Esophagus muscularis mucosa (tissue), 4 donors: Measurements from ENCODE around the gene TYSND1. TPM values are rescaled to one million over a fixed set of nuclear protein-coding genes. Genes with fewer than 3 reads are reported as not detected.

Experiments
- DNase-seq: peaks from one replicate; pipeline ENCODE4 v3.0.0-alpha.2; 2017; ENCODE audit errors: extremely low spot score
- H3K27ac ChIP-seq, 4 donors: fragments of 200-600 bp; sonication (generic); replicated peaks in 1 of 4; 1 replicate in 3 of 4; 2 replicates in 1 of 4; pipeline ENCODE4 v1.5.1; 2016 to 2019; ENCODE audit warnings: mild to moderate bottlenecking in 1 of 4
- H3K27me3 ChIP-seq, 4 donors: fragments of 200-600 bp; sonication (generic); one replicate each; pipeline versions ENCODE4 v1.5.1 to v1.6.0; 2016 to 2019
- H3K36me3 ChIP-seq, 4 donors: fragments of 200-600 bp; sonication (generic); one replicate each; pipeline ENCODE4 v1.5.1; 2016 to 2019
- H3K4me1 ChIP-seq, 4 donors: fragments of 200-600 bp; sonication (generic); one replicate each; pipeline ENCODE4 v1.5.1; 2016 to 2019
- H3K4me3 ChIP-seq, 4 donors: fragments of 200-600 bp; sonication (generic); 1 replicate in 2 of 4; 2 replicates in 2 of 4; pipeline ENCODE4 v1.5.1; 2016 to 2019; ENCODE audit warnings: mild to moderate bottlenecking in 4 of 4, moderate library complexity in 1 of 4
- H3K9me3 ChIP-seq, 4 donors: fragments of 200-600 bp; sonication (generic); 1 replicate in 3 of 4; 2 replicates in 1 of 4; pipeline ENCODE4 v1.5.1; 2016 to 2019
- EP300 ChIP-seq: sonication (generic); formaldehyde crosslinking; IDR thresholded peaks from one replicate; pipeline ENCODE4 v1.6.1; 2017; ENCODE audit warnings: antibody characterized with exemption
- POLR2A ChIP-seq: fragments of 450-650 bp; IDR thresholded peaks from one replicate; pipeline ENCODE4 v1.6.1; 2017; ENCODE audit warnings: antibody characterized with exemption, moderate library complexity, mild to moderate bottlenecking, low read depth
- POLR2AphosphoS5 ChIP-seq, 2 donors: sonication (generic); formaldehyde crosslinking; IDR thresholded peaks; one replicate each; pipeline ENCODE4 v1.6.1; 2017; ENCODE audit warnings: antibody characterized with exemption in 2 of 2
- WGBS: methylation state at CpG from one replicate; pipeline ENCODE4 v1.1.5; 2018; 5-methylcytosine and 5-hydroxymethylcytosine counted together
- intact Hi-C: fragments of 100-400 bp; cut with DNase I; formaldehyde crosslinking; loops from one replicate; pipeline ENCODE4 v1.15.1; 2023
- total RNA-seq, 4 donors: library from RNA; depleted of rRNA; stranded (reverse); fragments of >200 nt; gene quantifications; one replicate each; pipeline versions ENCODE4 v1.1.0 to v1.2.1, GENCODE V29; 2016
- TF ChIP-seq, protein P1 (sequence below), 3 experiments: fragments of 200-600 bp in 2 of 3; fragments of 450-650 bp in 1 of 3; sonication (generic) in 2 of 3; IDR thresholded peaks; one replicate each; pipeline ENCODE4 v1.5.1; 2017 to 2019; ENCODE audit warnings: antibody characterized with exemption in 3 of 3, mild to moderate bottlenecking in 2 of 3, moderate library complexity in 1 of 3

Gene TYSND1
- total RNA-seq, 4 donors from 2014 or later = 6.0 to 12.2 (median 9.3) TPM

DNA sequence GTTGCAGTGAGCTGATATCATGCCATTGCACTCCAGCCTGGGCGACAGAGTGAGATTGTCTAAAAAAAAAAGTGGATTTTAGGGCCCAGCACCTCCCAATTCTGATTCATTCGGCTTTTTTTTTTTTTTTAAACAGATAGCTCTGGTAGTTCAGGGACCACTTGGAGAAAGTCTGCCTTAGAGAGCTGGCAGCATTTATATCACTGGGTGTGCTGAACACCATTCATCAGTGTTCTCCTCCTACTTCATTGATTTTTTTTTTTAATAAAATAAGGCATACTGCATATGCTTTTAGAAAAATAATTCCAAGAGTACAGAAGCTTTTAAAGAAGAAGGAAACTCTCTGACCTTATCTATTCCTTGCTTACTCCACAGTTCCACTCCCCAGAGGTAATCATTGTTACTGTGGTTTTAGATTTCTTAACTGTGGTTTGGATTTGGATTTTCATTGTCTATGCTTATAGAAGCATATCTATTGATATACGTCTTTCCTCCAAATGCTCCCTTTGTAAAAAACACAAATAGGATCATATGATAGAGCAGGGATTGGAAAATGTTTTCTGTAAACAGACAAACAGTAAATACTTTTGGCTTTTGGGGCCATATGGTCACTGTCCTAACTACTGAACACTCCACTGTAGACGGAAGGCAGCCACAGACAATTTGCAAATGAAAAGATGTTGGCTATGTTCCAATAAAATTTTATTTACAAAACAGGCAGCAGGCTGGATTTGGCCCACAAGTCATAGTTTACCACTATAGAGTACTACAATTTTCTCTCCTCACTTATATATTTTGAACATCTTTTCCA, 44.9 kb upstream of the TYSND1 start:
- no peak for TF ChIP-seq POLR2A
- no peak for TF ChIP-seq EP300
- no peak for TF ChIP-seq POLR2AphosphoS5 (IDR thresholded peaks at IDR 0.05)
- TF ChIP-seq, protein P1, sequence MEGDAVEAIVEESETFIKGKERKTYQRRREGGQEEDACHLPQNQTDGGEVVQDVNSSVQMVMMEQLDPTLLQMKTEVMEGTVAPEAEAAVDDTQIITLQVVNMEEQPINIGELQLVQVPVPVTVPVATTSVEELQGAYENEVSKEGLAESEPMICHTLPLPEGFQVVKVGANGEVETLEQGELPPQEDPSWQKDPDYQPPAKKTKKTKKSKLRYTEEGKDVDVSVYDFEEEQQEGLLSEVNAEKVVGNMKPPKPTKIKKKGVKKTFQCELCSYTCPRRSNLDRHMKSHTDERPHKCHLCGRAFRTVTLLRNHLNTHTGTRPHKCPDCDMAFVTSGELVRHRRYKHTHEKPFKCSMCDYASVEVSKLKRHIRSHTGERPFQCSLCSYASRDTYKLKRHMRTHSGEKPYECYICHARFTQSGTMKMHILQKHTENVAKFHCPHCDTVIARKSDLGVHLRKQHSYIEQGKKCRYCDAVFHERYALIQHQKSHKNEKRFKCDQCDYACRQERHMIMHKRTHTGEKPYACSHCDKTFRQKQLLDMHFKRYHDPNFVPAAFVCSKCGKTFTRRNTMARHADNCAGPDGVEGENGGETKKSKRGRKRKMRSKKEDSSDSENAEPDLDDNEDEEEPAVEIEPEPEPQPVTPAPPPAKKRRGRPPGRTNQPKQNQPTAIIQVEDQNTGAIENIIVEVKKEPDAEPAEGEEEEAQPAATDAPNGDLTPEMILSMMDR (IDR thresholded peaks at IDR 0.05) = no peak
- Histone ChIP-seq H3K4me3 (no peak overlapping the region), H3K27ac (no peak overlapping the region), H3K27me3 (no peaks in the 10 kb centered on the region), H3K9me3 (no peaks in the 10 kb centered on the region), H3K36me3 (peaks cover 0 to 4% (median 0%) of the 10 kb centered on the region in 4 donors), H3K4me1 (peaks cover 0 to 24% (median 19%) of the 10 kb centered on the region in 4 donors)
- intact Hi-C loops = no loop called here
- no peak for DNase-seq
- WGBS = 68% methylated on average over 4 of the region's 4 CpGs

DNA sequence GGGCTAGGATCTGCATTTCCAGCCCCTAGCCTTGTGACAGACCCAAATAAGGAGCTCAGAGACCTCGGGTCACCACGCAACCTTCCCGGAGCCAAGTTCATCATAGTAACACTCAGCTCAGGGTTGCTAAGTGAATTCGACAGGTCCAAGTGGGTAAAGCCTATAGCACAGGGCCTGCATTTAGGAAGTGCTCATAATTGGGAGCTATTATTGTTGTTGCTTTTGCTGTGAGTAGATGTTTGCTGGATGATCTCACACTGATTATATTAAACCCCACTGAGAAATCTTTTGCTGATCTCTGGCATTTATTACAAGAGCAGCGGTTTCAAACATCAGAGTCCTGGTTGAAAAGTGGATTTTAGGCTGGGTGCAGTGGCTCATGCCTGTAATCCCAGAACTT, 44.1 kb upstream of the TYSND1 start:
- TF ChIP-seq EP300 (no peak), POLR2AphosphoS5 (IDR thresholded peaks at IDR 0.05) (no peak), POLR2A (no peak)
- TF ChIP-seq, protein P1 (IDR thresholded peaks at IDR 0.05) = no peak
- Histone ChIP-seq H3K36me3 (peaks cover 0 to 3% (median 0%) of the 10 kb centered on the region in 4 donors), H3K27ac (no peak overlapping the region), H3K4me1 (peaks cover 0 to 24% (median 19%) of the 10 kb centered on the region in 4 donors), H3K4me3 (no peak overlapping the region), H3K27me3 (no peaks in the 10 kb centered on the region), H3K9me3 (no peaks in the 10 kb centered on the region)
- DNase-seq = no peak
- intact Hi-C loops = no loop called here
- 67% methylated on average over 5 of the region's 5 CpGs for WGBS

DNA sequence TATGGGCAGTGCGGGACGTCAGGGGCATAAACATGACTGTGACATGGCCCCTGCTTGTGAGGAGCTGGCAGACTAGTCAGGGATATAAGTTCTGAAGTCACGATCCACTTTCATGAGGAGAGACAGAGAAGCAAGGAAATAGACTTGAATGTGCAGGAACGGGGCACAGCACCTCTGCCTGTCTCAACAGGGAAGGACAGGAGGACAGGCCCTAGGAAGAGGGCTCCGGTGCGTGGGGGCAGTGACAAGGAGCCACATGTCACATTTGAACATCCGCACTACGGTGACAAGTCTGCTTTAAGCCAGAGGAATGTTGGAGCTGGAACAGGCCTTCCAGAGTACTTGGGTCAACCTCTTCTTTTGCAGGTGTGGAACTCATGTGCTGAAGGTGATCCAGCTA, 43.6 kb upstream of the TYSND1 start:
- H3K27ac ChIP-seq = no peak overlapping the region
- TF ChIP-seq POLR2A (no peak), EP300 (no peak), POLR2AphosphoS5 (IDR thresholded peaks at IDR 0.05) (no peak)
- TF ChIP-seq, protein P1 (IDR thresholded peaks at IDR 0.05) = no peak
- H3K27me3 ChIP-seq = no peaks in the 10 kb centered on the region
- DNase-seq = no peak
- WGBS = 91% methylated on average over 8 of the region's 8 CpGs
- intact Hi-C loops = no loop called here
- H3K36me3 ChIP-seq = no peaks in the 10 kb centered on the region
- no peaks in the 10 kb centered on the region for H3K9me3 ChIP-seq
- peaks cover 0 to 24% (median 19%) of the 10 kb centered on the region in 4 donors for H3K4me1 ChIP-seq
- H3K4me3 ChIP-seq = no peak overlapping the region

DNA sequence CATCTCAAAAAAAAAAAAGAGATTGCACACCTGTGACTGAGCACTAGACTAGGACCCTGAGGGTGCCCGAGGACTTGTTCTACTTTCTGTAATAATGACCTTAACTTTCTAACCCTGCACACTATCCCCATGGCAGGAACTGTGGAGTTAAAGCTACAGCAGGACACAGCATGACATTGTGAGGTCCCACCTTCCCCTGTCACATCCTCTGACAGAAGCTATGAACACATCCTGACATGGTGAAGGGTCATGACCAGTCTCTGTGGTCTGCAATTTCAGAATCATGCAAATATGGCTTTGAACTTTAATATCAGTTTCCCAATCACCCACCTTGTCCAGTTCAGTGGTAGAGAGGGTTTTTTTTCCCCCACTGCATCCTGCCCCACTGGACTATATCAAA, 42.3 kb upstream of the TYSND1 start:
- Histone ChIP-seq H3K4me1 (peaks cover 0 to 24% (median 19%) of the 10 kb centered on the region in 4 donors), H3K27ac (no peak overlapping the region), H3K9me3 (no peaks in the 10 kb centered on the region), H3K36me3 (no peaks in the 10 kb centered on the region), H3K4me3 (no peak overlapping the region), H3K27me3 (no peaks in the 10 kb centered on the region)
- DNase-seq = no peak
- TF ChIP-seq POLR2A = no peak
- TF ChIP-seq, protein P1 (IDR thresholded peaks at IDR 0.05) = no peak
- no peak for TF ChIP-seq EP300
- TF ChIP-seq POLR2AphosphoS5 (IDR thresholded peaks at IDR 0.05) = no peak
- 81% methylated on average over 1 of the region's 1 CpG for WGBS
- intact Hi-C loops = no loop called here
